Measurements from ENCODE around the gene CDH24. TPM values are rescaled to one million over a fixed set of nuclear protein-coding genes. Genes with fewer than 3 reads are reported as not detected.

The CDH24 gene
- total and polyA plus RNA-seq, 9 of the 15 experiments (the other 6 are each of a cell fraction or from before 2014, with no cell fraction given): 0.04 to 16.2 (median 4.9) TPM

DNA sequence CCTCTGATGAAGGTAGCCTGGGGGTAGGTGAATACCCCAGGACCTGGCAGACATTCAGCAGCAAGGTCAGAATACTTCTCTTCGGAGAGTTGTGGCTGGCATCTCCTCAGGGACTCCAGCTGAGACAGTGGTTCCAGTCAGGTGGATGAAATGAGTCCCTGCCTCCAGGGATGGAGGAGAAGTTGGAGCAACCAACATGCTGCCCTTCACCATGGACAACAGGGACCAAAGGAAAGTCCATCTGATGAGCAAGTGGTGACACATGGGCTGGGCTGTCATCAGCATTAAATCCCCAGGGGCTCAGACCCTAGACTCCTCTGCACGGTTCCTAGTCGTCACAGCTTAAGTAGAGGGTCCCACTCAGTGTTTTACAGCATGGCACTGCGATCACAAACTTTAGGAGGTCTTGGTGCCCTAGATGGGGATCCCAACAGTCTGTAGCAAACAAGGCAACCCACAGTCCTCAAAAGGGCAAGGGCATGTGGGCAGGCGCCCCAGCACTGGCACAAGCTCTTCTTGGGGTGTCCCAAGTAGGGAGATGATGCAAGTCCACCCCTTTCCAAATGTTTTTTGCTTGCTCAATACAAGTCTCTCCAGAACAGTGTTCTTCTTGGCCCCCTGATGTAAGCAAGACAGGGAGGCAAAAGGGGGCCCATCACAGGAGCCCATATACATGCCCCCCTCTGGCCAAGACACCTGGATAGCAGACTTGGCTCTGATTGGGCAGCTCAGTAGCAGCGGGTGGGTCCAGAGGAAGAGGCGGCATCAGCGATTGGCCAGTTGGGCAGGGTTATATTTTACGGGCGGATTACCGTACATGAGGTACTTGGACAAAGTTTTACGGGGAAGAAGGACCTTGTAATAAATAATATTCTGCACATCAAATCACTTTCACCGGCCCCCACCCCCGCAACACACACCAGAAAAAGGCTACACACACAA is 10.8 kb upstream of the CDH24 start:
- H4K20me1 ChIP-seq (replicated peaks; ENCODE audit: control insufficient read depth, insufficient read depth, low read length): peaks cover 14% of the 10 kb centered on the region; the same call in 1 of the 2 replicates
- no peak overlapping the region; the same call in 1 of the 2 replicates for H3K4me2 ChIP-seq (ENCODE audit: insufficient read depth, low read length)
- H3K9me1 ChIP-seq (ENCODE audit: control insufficient read depth, insufficient read depth, low read length): peaks cover 5% of the 10 kb centered on the region
- WGBS (ENCODE audit: insufficient coverage, low coverage, missing lambda C conversion rate): 81% methylated on average over 14 of the region's 14 CpGs
- intact Hi-C loops (cut with micrococcal nuclease) (no loop called here), in situ Hi-C loops (cut with MboI) (loop anchor here (5.0 kb wide), 1 partner anchor 39 kb away; no protein-coding TSS in a partner anchor)
- no peak overlapping the region for H3K4me3 ChIP-seq
- ChIA-PET CTCF (ENCODE audit: low intra/inter-chr PET ratio) (interaction anchor here (0.6 to 7.2 kb wide), 13 partner anchors 11 to 479 kb away, joined by 3 to 109 read pairs (median 5); no protein-coding TSS in a partner anchor), POLR2A (interaction anchor here (1.0 to 2.1 kb wide), 12 partner anchors 10 to 265 kb away, joined by 3 to 23 read pairs (median 5); partner anchors contain the start of genes ACIN1, C14orf119, CDH24 and PRMT5)
- BruUV-seq (replicated peaks): TSS peak; percentile 7
- peaks cover 68% of the 10 kb centered on the region for H3K79me2 ChIP-seq (ENCODE audit: control insufficient read depth, insufficient read depth, low read length)
- H3K9me3 ChIP-seq (replicated peaks; ENCODE audit: control insufficient read depth, insufficient read depth, low read depth, low read length): no peaks in the 10 kb centered on the region
- peaks cover 83% of the 10 kb centered on the region for H3K36me3 ChIP-seq (ENCODE audit: control insufficient read depth, insufficient read depth, low read length)
- peaks cover 20 to 26% of the 10 kb centered on the region in 2 experiments for H3K4me1 ChIP-seq (replicated peaks in 1 of 2; ENCODE audit: control insufficient read depth in 2 of 2, insufficient read depth in 2 of 2, low read length in 2 of 2)
- no peaks in the 10 kb centered on the region for H3K27me3 ChIP-seq (ENCODE audit: control insufficient read depth in 2 of 2, insufficient read depth in 2 of 2, low read length in 2 of 2)
- no peak overlapping the region for H3K27ac ChIP-seq (ENCODE audit: extremely low read depth, low read depth, low read length)
- ATAC-seq (no peak), DNase-seq (ENCODE audit: extremely low read depth in 1 of 4, low spot score in 3 of 4) (peak in 3 of 4 experiments; percentile 35 to 77 (median 75)), FAIRE-seq (no peak)
- H3K9ac ChIP-seq (ENCODE audit: insufficient read depth in 1 of 2, low read depth in 2 of 2, low read length in 2 of 2): no peak overlapping the region
- H2AFZ ChIP-seq (ENCODE audit: low read depth, low read length): no peak overlapping the region
- no peak for TF ChIP-seq NR2C1 (IDR thresholded peaks at IDR 0.05)
- no peak for TF ChIP-seq NR2C1 (tag; IDR thresholded peaks at IDR 0.05)
- TF ChIP-seq ZNF263 (CRISPR knock-in tag; IDR thresholded peaks at IDR 0.05; ENCODE audit: borderline replicate concordance): no peak
- TF ChIP-seq HEY1 (CRISPR knock-in tag; IDR thresholded peaks at IDR 0.05; ENCODE audit: borderline replicate concordance): no peak
- TF ChIP-seq, protein P1, sequence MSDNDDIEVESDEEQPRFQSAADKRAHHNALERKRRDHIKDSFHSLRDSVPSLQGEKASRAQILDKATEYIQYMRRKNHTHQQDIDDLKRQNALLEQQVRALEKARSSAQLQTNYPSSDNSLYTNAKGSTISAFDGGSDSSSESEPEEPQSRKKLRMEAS (CRISPR knock-in tag; IDR thresholded peaks at IDR 0.05): 0 out of 2 replicates have a peak, but pooled peaks have one; percentile 6
- no peak for TF ChIP-seq ZNF347 (CRISPR knock-in tag; IDR thresholded peaks at IDR 0.05; ENCODE audit: low read depth)
- TF ChIP-seq, protein P2, sequence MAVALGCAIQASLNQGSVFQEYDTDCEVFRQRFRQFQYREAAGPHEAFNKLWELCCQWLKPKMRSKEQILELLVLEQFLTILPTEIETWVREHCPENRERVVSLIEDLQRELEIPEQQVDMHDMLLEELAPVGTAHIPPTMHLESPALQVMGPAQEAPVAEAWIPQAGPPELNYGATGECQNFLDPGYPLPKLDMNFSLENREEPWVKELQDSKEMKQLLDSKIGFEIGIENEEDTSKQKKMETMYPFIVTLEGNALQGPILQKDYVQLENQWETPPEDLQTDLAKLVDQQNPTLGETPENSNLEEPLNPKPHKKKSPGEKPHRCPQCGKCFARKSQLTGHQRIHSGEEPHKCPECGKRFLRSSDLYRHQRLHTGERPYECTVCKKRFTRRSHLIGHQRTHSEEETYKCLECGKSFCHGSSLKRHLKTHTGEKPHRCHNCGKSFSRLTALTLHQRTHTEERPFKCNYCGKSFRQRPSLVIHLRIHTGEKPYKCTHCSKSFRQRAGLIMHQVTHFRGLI (CRISPR knock-in tag; IDR thresholded peaks at IDR 0.05): no peak
- TF ChIP-seq, protein P3, sequence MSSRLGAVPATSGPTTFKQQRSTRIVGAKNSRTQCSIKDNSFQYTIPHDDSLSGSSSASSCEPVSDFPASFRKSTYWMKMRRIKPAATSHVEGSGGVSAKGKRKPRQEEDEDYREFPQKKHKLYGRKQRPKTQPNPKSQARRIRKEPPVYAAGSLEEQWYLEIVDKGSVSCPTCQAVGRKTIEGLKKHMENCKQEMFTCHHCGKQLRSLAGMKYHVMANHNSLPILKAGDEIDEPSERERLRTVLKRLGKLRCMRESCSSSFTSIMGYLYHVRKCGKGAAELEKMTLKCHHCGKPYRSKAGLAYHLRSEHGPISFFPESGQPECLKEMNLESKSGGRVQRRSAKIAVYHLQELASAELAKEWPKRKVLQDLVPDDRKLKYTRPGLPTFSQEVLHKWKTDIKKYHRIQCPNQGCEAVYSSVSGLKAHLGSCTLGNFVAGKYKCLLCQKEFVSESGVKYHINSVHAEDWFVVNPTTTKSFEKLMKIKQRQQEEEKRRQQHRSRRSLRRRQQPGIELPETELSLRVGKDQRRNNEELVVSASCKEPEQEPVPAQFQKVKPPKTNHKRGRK (tag; IDR thresholded peaks at IDR 0.05): no peak
- no peak for TF ChIP-seq FOXJ3 (CRISPR knock-in tag; IDR thresholded peaks at IDR 0.05)
- TF ChIP-seq, protein P4, sequence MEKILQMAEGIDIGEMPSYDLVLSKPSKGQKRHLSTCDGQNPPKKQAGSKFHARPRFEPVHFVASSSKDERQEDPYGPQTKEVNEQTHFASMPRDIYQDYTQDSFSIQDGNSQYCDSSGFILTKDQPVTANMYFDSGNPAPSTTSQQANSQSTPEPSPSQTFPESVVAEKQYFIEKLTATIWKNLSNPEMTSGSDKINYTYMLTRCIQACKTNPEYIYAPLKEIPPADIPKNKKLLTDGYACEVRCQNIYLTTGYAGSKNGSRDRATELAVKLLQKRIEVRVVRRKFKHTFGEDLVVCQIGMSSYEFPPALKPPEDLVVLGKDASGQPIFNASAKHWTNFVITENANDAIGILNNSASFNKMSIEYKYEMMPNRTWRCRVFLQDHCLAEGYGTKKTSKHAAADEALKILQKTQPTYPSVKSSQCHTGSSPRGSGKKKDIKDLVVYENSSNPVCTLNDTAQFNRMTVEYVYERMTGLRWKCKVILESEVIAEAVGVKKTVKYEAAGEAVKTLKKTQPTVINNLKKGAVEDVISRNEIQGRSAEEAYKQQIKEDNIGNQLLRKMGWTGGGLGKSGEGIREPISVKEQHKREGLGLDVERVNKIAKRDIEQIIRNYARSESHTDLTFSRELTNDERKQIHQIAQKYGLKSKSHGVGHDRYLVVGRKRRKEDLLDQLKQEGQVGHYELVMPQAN (IDR thresholded peaks at IDR 0.05; ENCODE audit: borderline replicate concordance): no peak
- TF ChIP-seq DDX20 (tag; IDR thresholded peaks at IDR 0.05; ENCODE audit: low read depth): no peak
- TF ChIP-seq ASH1L (IDR thresholded peaks at IDR 0.05; ENCODE audit: borderline replicate concordance, low read depth, partially characterized antibody): peak; percentile 37
- no peak for TF ChIP-seq KLF13 (tag; IDR thresholded peaks at IDR 0.05; ENCODE audit: borderline replicate concordance, low read depth)
- TF ChIP-seq FOXA3 (CRISPR knock-in tag; conservative IDR thresholded peaks at IDR 0.05 in 1 of 2, IDR thresholded peaks at IDR 0.05 in 1 of 2): 0 out of 4 replicates have a peak, but pooled peaks of 1 of the 2 experiments have one; percentile 13
- TF ChIP-seq ZBED1 (IDR thresholded peaks at IDR 0.05): no peak
